ENCODE results near the gene TRAPPC3L. TPM values are rescaled to one million over a fixed set of nuclear protein-coding genes. Genes with fewer than 3 reads are reported as not detected.

TRAPPC3L gene
- total and polyA plus RNA-seq, 2 of the 8 experiments (the other 6 are each of a cell fraction or from before 2014, with no cell fraction given): not detected

DNA sequence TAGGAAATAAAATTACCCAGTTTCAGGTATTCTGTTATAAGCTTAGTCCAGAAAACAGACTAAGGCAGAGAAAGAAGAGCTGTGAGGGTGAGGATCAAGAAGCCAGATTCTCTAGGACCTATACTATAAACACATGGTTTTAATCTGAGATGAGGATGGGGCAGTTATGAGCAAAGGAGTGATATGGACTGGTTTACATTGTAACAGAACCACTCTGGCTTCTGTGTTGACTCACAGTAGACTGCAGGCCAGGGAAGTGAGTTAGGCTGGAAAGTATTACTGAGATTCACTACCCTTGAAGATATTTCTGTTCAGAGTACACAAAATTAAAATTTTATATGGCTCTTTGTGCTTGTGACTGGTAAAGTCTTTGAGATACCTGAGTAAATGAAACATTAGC lies 22.6 kb upstream of the TRAPPC3L start:
- H3K14ac ChIP-seq (ENCODE audit: insufficient read length): no peak overlapping the region
- no peak overlapping the region for H3K9ac ChIP-seq (replicated peaks in 1 of 4; ENCODE audit: extremely low read depth in 1 of 4, low read depth in 3 of 4, low read length in 3 of 4)
- no peak overlapping the region for H2BK120ac ChIP-seq (replicated peaks; ENCODE audit: low read depth, low read length)
- POLR2A ChIA-PET (ENCODE audit: partially characterized antibody): no interaction called here
- H2AK5ac ChIP-seq (ENCODE audit: low read depth, low read length): no peak overlapping the region
- H3K79me2 ChIP-seq (ENCODE audit: control insufficient read depth in 1 of 2, insufficient read depth in 2 of 2, low read length in 2 of 2): peaks cover 5 to 22% of the 10 kb centered on the region in 2 experiments; a peak in 3 of 4 replicates
- H3K27me3 ChIP-seq (replicated peaks in 1 of 4; ENCODE audit: control insufficient read depth in 3 of 4, extremely low read depth in 1 of 4, insufficient read depth in 3 of 4, low read length in 3 of 4): no peaks in the 10 kb centered on the region
- no peak for DNase-seq (ENCODE audit: low read depth in 1 of 2, low spot score in 2 of 2)
- no peak overlapping the region for H4K5ac ChIP-seq (ENCODE audit: insufficient read length, low read depth, low read length)
- H2BK15ac ChIP-seq (ENCODE audit: low read length): no peak overlapping the region
- no peak overlapping the region for H3K27ac ChIP-seq (ENCODE audit: low read depth, low read length)
- no peak overlapping the region for H3K23ac ChIP-seq (ENCODE audit: insufficient read length)
- CTCF ChIA-PET (ENCODE audit: partially characterized antibody): interaction anchor here (0.6 to 5.9 kb wide), 9 partner anchors 8 to 351 kb away, joined by 3 to 59 read pairs (median 5); partner anchors contain the start of gene CALHM4
- no peak for FAIRE-seq
- H3K4me2 ChIP-seq (ENCODE audit: insufficient read depth in 1 of 2, low read depth in 2 of 2, low read length in 2 of 2): no peak overlapping the region
- no peaks in the 10 kb centered on the region for H3K36me3 ChIP-seq (ENCODE audit: control insufficient read depth in 2 of 4, insufficient read depth in 4 of 4, low read length in 3 of 4)
- H4K8ac ChIP-seq (ENCODE audit: extremely low read depth, insufficient read depth, low read length): no peak overlapping the region
- no peak overlapping the region for H3K56ac ChIP-seq (replicated peaks; ENCODE audit: insufficient read length, low read depth, low read length)
- H4K91ac ChIP-seq (replicated peaks; ENCODE audit: insufficient read length, low read length): no peak overlapping the region
- H3K79me1 ChIP-seq (ENCODE audit: low read depth, low read length): peaks cover 2% of the 10 kb centered on the region; the same call in 1 of the 2 replicates
- H4K20me1 ChIP-seq (replicated peaks in 1 of 2; ENCODE audit: control insufficient read depth in 1 of 2, insufficient read depth in 2 of 2, low read length in 2 of 2): peaks cover 0 to 3% of the 10 kb centered on the region in 2 experiments
- no peak overlapping the region for H2BK5ac ChIP-seq (ENCODE audit: low read depth, low read length)
- no peak overlapping the region for H3K18ac ChIP-seq (ENCODE audit: extremely low read depth, low read length)
- H3K4me3 ChIP-seq (ENCODE audit: extremely low read depth in 1 of 4, insufficient read depth in 2 of 4, low read depth in 3 of 4, low read length in 4 of 4): no peak overlapping the region
- no peak overlapping the region for H2BK20ac ChIP-seq (ENCODE audit: low read length)
- peaks cover 3% of the 10 kb centered on the region; the same call in 1 of the 2 replicates for H3K23me2 ChIP-seq (ENCODE audit: low read depth, low read length)
- H3K4me1 ChIP-seq (replicated peaks in 1 of 4; ENCODE audit: control insufficient read depth in 3 of 4, insufficient read depth in 4 of 4, low read length in 3 of 4): peaks cover 0 to 3% (median 1%) of the 10 kb centered on the region in 4 experiments; a peak in 3 of 7 replicates
- no peak overlapping the region for H2BK12ac ChIP-seq (ENCODE audit: low read depth, low read length)
- no peak overlapping the region for H3K4ac ChIP-seq (replicated peaks; ENCODE audit: insufficient read length, low read depth, low read length)
- H3K9me3 ChIP-seq (ENCODE audit: insufficient read depth in 2 of 2, low read depth in 1 of 2, low read length in 1 of 2): no peaks in the 10 kb centered on the region
- no peak for TF ChIP-seq JUND (IDR thresholded peaks at IDR 0.05; ENCODE audit: low read length)
- no peak for TF ChIP-seq CBX8 (IDR thresholded peaks at IDR 0.05; ENCODE audit: borderline replicate concordance, low read depth, low read length)
- TF ChIP-seq CTBP2 (IDR thresholded peaks at IDR 0.05; ENCODE audit: borderline replicate concordance, insufficient read depth, insufficient read length, low read length): no peak
- TF ChIP-seq RXRA (IDR thresholded peaks at IDR 0.05; ENCODE audit: insufficient read depth, low read depth, low read length): no peak
- no peak overlapping the region for H2AFZ ChIP-seq (ENCODE audit: low read length)

Measured in H1 (cell line).